ENCODE data around the gene SPPL3. TPM values are rescaled to one million over a fixed set of nuclear protein-coding genes. Genes with fewer than 3 reads are reported as not detected.
"Not testable (repeated sequence)": the region's sequence is repeated elsewhere in the genome, so short reads cannot be mapped to it uniquely, and the experiment has no call there.

SPPL3 gene
- total RNA-seq, 1 experiment from 2014 or later = 4.7 TPM

DNA sequence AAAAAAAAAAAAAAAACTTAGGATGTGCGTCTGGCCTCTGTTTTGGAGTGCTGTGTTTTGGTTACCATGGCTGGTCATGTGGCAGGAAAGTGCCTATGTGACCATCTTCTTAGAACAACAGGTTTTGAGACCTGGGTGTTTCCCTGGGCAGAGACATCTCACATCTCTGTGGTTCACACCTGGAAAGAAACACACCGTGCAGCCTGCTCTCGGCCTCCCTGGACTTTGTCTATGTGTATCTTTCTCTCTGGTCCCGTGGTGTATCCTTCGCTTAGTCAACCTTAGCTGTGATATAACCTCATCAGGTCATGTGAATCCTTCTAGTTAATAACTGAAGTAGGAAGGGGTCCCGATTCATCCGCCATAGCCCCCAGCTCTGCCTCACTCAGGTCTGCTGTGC lies 155.9 kb downstream of the SPPL3 start:
- DNase-seq (ENCODE audit: low spot score) = no peak

DNA sequence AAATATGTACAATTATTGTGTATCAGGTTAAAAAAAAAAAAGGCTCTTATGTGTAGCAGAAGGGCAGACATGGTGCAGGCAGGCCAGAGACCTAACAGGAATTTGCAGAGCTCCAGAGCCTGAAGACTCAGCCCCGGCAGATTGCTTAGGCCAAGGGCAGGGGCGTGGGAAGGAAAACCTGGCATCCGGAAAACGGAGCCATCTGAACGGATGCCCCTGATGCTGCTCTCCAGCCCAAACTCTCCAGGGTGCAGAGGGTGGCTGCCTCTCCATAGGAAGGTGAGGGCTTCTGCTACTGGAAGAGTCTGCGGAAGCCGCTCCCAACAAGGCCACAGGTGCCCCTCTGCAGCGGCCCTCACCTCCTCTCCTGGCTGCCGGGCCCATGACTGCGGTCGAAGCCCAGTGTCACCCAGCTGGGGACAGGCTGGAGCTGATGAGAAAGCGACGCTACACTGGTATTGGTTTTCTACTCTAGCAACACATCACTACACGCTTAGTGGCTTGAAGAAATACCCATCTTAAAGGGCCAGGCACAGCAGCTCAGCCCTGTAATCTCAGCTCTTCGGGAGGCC lies 159.2 kb downstream of the SPPL3 start:
- no peak for DNase-seq (ENCODE audit: low spot score)

DNA sequence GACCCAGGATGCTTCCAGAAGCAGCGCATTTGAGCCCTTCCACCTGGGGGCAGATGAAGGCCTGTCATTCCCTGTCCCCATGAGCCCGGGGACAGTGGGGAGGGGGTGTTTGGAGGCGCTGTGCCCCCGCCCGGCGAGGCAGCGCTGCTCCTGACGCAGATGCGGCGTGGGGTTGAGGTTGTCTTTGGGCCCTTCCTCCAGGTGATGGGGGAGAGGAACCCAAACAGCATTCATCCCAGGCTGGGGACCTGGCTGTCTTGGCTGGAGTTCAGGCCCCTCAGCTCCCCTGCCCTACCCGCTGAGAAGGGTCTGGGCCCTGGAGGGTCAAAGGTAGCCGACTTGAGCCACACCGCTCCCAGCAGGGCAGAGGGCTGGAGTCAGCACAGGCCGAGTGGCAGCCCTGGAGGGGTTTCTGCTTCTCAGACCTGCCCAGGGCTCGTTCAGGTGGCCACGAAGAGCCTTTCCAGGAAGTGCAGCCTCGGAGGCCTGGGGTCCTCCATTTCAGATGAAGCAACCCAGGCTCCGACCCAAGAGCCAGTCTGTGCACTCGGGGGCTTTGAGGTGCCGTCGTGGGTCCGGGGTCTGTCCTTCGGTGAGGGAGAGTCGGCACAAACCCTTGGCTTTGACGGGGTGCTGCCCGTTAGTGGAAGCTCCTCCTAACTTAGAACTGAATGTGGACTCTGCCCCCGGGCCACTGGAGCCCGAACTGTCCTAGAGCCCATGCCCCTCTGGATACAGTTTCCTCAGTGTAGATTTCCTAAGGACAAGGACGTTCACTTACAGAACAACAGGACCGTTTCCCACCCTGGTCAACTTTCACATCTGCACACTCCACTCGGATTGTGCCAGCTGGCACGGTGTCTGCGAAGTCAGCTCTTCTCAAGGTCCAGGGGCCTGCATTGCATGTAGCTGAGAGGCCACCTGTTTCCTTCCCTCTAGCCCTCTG lies 162.4 kb downstream of the SPPL3 start:
- no peak for DNase-seq (ENCODE audit: low spot score)

DNA sequence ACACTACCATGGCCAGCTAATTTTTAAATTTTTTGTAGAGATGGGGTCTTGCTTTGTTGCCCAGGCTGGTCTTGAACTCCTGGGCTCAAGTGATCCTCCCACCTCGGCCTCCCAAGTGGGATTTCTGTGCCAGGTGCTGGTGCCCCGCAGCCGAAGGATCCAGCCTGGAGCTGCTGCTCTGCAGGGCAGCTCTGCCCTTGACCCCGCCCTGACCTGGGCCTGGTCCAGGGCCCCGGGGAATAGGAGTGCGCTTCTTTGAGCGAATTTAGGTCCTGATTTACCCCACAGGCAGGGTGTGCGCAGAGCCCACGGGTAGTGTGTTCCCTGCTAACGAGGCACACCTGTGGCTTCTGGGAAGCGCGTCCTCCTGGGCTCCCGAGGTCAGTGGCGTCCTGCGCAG lies 163.3 kb downstream of the SPPL3 start:
- no peak for DNase-seq (ENCODE audit: low spot score)

DNA sequence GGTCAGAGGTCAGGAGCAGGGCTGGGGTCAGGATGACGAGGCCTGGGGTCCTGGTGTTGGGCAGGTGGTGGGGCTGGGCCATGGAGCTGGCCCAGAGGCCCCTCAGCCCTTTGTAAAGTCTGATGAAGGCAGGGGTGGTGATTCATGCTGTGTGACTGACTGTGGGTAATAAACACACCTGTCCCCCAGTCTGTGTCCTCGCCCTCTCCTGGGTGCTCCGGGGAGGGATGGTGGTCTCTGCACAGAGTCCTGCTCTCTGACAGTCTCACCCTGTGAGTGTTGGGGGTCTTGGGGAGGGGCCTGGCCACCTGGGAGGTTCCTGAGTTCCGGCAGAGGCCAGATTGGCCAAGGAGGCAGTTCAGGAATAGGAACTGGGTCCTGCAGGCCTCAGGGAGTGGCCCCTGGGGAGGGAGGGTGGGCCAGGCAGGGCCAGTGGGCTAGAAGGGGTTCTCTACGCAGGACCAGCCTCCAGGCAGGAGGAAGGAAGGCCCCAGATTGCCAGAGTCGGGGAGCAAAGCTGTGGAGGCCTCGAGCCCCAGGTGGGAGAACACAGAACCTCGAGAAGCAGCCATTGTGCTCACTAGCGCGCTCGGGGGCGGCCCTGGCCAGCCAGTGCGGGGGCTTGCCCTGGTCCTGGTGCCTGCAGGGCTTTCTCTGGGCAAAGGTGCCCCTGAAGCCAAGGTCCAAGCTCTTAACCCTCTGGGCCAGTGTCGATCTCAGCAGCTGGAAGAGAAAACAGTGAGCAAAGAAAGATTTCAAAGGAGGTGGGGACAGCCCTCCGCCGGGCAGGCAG lies 164.1 kb downstream of the SPPL3 start:
- DNase-seq (ENCODE audit: low spot score) = no peak

DNA sequence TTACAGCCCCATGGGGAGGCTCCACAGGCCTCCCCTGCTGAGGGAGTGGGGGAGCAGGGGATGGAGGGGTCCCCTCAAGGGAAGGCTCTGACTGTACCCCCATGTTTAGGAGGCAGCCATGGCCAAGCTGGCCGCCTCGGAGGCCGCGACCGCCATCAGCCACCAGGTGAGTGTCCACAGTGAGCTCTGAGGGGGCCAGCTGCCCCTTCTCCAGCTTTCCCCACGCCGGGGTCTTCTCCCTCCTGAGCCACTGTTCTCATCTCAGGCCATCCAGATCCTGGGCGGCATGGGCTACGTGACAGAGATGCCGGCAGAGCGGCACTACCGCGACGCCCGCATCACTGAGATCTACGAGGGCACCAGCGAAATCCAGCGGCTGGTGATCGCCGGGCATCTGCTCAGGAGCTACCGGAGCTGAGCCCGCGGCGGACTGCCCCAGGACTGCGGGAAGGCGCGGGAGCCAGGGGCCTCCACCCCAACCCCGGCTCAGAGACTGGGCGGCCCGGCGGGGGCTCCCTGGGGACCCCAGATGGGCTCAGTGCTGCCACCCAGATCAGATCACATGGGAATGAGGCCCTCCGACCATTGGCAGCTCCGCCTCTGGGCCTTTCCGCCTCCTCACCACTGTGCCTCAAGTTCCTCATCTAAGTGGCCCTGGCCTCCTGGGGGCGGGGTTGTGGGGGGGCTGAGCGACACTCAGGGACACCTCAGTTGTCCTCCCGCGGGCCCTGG lies 165.0 kb downstream of the SPPL3 start:
- DNase-seq (ENCODE audit: low spot score) = no peak

DNA sequence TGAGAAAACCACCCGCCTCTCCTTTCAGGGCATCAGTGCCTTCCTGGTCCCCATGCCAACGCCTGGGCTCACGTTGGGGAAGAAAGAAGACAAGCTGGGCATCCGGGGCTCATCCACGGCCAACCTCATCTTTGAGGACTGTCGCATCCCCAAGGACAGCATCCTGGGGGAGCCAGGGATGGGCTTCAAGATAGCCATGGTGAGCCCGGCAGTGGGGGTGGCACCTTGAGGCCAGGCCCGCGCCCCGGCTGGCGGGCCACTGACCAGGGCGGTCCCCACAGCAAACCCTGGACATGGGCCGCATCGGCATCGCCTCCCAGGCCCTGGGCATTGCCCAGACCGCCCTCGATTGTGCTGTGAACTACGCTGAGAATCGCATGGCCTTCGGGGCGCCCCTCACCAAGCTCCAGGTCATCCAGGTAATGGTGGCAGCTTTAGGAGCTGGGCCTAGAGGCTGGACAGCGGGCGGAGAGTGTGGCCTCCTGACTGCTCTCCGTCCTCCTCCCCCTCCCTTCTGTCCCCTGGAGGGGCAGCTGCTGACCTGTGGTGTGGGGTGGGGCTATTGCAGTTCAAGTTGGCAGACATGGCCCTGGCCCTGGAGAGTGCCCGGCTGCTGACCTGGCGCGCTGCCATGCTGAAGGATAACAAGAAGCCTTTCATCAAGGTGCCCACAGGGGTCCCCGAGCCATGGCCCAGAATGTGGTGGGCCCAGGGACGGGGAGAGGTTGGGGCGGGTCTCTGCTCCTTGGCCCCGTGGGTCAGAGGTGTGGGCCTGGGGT lies 165.7 kb downstream of the SPPL3 start:
- DNase-seq (ENCODE audit: low spot score) = no peak

DNA sequence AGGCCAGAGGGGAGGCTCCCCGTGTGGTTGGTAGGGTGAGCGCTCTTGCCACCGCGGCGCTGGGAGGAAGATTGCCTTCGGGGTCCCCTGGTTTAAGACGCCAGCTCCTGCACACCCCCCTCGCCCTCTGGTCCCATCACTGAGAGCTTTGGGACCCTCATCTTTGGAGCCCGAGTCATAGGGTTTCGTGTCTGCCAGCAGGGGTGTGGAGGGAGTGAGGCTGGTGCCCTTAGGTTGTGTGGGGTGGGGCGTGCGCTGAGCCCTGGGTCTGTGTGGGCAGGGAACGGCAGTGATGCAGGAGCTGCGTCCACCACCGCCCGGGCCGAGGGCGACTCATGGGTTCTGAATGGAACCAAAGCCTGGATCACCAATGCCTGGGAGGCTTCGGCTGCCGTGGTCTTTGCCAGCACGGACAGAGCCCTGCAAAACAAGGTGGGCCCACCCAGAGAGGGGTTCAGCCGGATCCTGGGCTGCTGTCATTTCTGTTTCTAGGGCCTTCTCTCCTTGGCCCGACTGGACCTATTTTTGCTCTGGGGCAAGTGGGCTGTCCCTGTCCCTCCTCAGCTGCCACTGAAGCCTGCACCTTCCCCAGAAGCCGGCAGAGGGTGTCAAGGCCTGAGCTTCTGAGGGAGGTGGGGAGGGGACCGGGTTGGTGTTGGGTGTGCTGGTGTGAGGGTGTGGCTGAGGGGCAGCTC lies 166.5 kb downstream of the SPPL3 start:
- no peak for DNase-seq (ENCODE audit: low spot score)

DNA sequence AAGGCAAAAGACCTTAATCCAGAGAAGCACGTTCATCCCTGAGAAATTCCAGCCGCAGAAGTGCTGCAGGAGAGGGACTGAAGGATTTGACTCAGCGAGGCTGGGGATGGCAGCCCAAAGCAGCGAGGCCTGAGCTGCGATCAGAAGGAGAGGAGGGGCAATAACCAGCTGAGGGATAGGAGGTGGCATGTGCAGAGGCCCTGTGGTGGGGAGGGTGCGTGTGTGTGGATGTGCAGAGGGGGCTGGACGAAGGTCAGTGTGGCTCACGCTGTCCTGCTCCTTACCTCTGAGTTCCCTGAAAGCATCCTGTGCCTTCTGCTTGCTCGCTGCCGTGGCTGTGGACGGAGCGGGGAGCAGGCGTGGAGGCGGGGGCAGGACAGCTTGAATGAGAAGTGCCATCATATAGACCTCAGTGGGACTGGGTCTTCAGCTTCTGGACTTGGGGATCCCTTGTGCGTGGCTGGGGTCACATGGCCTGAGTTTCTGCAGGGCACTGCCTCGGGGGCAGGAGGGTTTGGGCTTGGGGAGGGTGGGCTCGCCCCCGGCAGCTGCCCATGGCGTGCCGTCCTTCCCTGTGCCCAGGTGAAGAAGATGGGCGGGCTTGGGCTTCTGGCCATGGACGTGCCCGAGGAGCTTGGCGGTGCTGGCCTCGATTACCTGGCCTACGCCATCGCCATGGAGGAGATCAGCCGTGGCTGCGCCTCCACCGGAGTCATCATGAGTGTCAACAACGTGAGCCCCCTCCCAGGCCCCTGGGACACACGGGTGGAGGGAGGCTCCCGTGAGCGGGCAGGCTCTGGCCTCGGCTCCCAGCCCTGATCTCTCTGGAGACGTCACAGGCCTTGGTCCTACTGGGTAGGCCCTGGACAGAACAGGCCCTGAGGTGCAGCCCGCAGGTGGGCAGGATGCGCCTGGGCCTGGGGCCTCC lies 167.5 kb downstream of the SPPL3 start:
- DNase-seq (ENCODE audit: low spot score) = no peak

DNA sequence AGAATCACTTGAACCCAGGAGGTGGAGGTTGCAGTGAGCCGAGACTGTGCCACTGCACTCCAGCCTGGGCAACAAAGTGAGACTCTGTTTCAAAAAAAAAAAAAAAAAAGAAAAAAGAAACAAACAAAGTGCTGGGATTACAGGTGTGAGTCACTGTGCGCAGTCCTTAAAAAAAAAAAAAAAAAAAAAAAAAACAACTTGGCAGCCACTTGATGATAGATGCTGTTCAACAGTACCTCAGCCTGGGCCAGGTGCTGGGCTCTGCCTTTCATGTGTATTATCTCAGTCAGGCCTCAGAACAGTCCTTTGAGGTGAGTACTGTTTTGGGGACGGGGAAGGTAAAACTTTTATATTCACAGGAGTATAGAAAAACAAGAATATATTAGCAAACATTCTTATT lies 169.0 kb downstream of the SPPL3 start:
- no peak for DNase-seq (ENCODE audit: low spot score)

DNA sequence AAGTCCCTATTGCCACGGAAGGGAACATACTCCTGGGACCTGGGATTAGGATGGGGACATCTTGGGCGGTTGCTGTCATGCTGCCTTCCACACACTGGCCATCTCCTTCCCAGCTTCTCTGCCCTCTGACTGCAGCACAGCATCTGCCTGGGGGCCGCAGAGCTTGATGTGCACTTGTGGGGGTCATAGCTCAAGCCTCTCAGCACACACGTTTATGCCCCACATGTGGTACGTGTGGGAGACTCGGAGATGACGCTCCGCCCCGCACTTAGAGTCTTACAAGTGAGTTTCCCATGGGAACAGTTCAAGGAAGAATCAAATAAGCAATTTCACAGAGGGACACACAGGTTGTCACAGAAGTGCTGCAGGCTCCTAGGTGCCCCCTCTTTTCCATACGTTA lies 169.9 kb downstream of the SPPL3 start:
- no peak for DNase-seq (ENCODE audit: low spot score)

DNA sequence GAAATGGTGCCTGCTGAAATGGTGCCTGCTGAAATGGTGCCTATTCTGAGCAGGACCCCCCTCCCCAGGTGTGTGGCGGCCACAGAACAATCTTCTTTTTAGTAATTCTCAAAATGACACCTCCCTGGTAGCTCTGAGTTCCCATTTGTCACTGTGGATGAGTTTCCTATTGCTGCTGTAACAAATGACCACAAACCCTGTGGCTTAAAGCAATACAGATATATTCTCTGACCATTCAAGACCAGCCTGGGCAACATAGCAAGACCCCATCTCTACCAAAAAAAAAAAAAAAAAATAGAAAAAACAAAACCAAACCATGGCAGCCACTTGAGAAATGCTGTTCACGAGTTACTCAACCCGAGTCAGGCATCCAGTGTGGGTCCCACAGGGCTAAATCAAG lies 170.6 kb downstream of the SPPL3 start:
- no peak for DNase-seq (ENCODE audit: low spot score)

DNA sequence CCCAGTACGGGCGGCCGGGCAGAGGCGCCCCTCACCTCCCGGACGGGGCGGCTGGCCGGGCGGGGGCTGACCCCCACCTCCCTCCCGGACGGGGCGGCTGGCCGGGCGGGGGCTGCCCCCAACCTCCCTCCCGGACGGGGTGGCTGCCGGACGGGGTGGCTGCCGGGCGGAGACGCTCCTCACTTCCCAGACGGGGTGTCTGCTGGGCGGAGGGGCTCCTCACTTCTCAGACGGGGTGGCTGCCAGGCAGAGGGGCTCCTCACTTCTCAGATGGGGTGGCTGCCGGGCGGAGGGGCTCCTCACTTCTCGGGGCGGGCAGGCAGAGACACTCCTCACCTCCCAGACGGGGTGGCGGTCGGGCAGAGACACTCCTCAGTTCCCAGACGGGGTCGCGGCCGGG lies 172.0 kb downstream of the SPPL3 start:
- not testable (repeated sequence) for DNase-seq (ENCODE audit: low spot score)

DNA sequence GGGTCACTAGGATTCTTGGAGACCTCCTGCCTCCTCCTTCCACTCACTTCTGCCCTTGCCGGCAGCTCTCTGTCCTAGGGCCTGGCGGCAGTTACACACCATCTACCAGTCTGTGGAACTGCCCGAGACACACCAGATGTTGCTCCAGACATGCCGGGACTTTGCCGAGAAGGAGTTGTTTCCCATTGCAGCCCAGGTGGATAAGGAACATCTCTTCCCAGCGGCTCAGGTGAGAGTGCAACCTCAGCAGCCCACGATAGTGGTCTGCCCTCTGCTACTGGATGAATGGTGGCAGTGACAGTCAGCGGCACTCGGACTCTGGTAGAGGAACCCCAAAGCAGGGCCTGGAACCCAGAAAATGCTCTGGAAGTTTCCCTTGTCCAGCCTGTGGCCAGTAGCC lies 177.2 kb downstream of the SPPL3 start:
- DNase-seq (ENCODE audit: low spot score) = no peak

DNA sequence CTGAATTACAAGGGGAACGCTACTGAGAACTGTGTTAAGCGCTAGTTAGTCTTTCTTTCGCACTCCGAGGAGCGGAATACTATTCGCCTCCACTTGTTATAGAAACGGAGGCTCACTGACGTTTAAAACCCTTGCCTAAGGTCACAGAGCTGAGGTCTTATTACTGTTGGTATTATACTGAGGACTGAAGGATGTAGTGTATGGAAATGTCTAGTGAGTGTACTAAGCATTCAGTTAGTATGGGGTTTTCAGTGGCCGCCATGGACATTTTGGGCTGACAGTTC lies 177.7 kb downstream of the SPPL3 start:
- no peak for DNase-seq (ENCODE audit: low spot score)

DNA sequence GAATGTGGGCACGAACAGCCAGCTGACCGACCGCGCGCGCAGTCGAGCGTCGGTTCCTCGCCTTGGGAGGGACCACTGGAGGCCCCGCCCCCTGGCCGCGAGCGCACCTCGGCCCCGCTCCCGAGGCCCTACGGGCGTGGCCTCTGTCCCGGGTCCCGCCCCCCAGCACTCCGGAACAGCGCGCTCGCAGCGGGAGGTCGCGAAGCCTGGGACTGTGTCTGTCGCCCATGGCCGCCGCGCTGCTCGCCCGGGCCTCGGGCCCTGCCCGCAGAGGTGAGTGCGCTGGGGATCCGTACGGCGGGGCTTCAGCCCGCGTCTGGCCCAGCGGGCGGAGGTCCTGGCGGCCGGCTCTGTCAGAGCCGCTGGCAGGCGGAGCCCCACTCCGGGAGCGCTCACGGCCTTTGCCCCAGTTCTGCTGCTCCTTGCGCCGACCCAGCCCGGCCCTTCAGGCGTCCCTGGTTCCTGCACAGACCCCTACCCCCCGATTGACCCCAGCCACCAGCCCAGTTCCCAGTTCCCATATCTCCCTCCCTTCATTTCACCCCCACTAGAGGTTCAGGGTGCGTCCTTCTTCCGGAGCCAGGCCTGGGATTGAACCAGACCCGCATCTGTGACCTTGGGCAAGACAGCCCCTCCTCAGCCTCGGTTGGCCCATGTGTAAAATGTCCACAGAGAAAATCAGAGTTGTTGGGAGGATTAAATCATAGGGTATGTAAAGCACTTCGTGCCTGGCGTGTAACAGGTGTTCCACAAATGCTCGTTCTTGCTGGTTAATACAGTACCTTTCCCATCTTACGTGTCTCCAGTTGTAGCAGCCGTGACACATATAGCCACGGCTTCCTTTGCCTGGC lies 178.3 kb downstream of the SPPL3 start, which contains the start of gene ACADS:
ACADS (plus strand) TSS at position 168 of the 851 bp plus-strand sequence; CDS start at position 228, 60 bp downstream.
- DNase-seq (ENCODE audit: low spot score) = peak; percentile 61

DNA sequence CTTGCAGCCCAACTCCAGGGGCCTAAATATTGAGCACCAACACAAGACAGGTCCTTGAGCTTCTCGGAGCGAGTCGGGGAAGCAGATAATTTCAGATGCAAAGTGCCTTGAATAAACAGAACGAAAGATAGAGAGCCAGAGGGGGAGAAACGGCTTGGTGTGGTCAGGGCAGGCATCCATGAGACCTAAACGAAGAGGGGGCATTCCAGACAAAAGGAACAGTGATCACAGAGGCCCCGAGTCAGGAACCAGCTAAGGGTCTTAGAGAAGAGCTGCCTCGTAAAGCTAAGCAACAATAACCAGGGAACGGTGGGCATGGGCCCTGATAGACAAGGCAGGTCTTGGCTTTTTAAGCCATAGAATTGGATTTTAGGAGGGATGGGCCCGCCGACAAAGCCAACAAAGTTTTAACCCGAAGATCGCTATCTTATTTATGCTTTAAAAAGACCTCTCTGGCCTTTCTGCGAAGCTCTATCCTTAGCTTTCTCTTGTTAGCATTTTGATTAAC lies 179.0 kb downstream of the SPPL3 start:
- no peak for DNase-seq (ENCODE audit: low spot score)

DNA sequence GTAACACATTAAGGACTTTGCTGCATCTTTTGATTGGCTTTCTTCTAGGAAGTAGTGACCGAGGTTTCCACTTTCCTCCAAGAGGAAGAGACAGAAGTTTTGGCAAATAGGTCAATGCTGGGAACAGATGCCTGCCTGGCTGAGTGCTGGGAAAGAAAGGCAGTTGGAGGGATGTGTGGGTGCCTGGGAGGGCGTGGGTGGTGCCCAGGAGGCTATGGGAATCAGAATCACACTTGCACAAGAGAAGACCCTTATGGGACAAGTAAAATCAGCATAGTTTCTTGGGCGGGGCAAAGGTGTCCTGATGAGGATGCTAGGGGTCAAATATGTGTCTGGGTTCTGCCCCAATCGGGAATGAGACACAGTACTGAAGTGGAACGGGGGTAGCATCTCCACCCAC lies 179.4 kb downstream of the SPPL3 start:
- DNase-seq (ENCODE audit: low spot score) = no peak
